Ishikawa (cell line): ENCODE results near the gene TMEM120B.

Experiments used
- CEBPB ChIP-seq: IDR thresholded peaks from 2 replicates; pipeline ENCODE4 v1.6.1; 2012
- CREB1 ChIP-seq: IDR thresholded peaks from 2 replicates; pipeline ENCODE4 v1.6.1; 2012; ENCODE audit warnings: low read depth
- EGR1 ChIP-seq: IDR thresholded peaks from 2 replicates; pipeline ENCODE4 v1.6.1; 2012
- EP300 ChIP-seq: IDR thresholded peaks from 2 replicates; pipeline ENCODE4 v1.6.1; 2012; ENCODE audit warnings: borderline replicate concordance
- FOXM1 ChIP-seq: IDR thresholded peaks from 2 replicates; pipeline ENCODE4 v1.6.1; 2012; ENCODE audit warnings: low read depth, borderline replicate concordance
- NFIC ChIP-seq: IDR thresholded peaks from 2 replicates; pipeline ENCODE4 v1.6.1; 2012
- RAD21 ChIP-seq: IDR thresholded peaks from 2 replicates; pipeline ENCODE4 v1.6.1; 2012; ENCODE audit warnings: low read depth
- TAF1 ChIP-seq: IDR thresholded peaks from 2 replicates; pipeline ENCODE4 v1.6.1; 2012; ENCODE audit warnings: low read depth, mild to moderate bottlenecking
- TCF12 ChIP-seq: IDR thresholded peaks from 2 replicates; pipeline ENCODE4 v1.6.1; 2012; ENCODE audit warnings: low read depth
- TEAD4 ChIP-seq: IDR thresholded peaks from 2 replicates; pipeline ENCODE4 v1.6.1; 2012
- YY1 ChIP-seq: IDR thresholded peaks from 2 replicates; pipeline ENCODE4 v1.6.1; 2012; ENCODE audit warnings: low read depth
- ZBTB7A ChIP-seq: IDR thresholded peaks from 2 replicates; pipeline ENCODE4 v1.6.1; 2012; ENCODE audit warnings: low read depth
- TF ChIP-seq, protein P1 (sequence below): IDR thresholded peaks from 2 replicates; pipeline ENCODE4 v1.6.1; 2012
- TF ChIP-seq, protein P2 (sequence below): IDR thresholded peaks from 2 replicates; pipeline ENCODE4 v1.6.1; 2012; ENCODE audit warnings: low read depth, mild to moderate bottlenecking
- TF ChIP-seq, protein P3 (sequence below): IDR thresholded peaks from 2 replicates; pipeline ENCODE4 v1.6.1; 2012

Gene TMEM120B

DNA sequence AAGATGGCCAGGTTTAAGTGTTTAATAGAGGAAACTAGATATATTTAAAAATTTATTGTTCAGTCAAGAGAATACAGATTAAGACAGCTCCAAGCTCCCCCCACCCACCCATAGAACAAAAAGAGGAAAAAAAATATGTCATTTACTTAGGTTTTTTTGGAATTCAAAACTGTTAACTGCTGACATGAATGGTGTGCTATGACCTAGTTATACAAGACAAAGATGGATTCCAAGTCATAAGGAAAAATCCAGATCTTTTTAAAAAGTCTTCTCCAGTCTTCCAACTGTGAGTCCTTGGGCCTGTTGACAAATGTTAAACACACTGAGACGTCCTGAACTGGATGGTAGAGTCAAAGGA, 89.9 kb downstream of the TMEM120B start:
- TF ChIP-seq FOXM1: no peak
- no peak for TF ChIP-seq EGR1
- TF ChIP-seq TAF1: no peak
- TF ChIP-seq CEBPB: no peak
- TF ChIP-seq, protein P1, sequence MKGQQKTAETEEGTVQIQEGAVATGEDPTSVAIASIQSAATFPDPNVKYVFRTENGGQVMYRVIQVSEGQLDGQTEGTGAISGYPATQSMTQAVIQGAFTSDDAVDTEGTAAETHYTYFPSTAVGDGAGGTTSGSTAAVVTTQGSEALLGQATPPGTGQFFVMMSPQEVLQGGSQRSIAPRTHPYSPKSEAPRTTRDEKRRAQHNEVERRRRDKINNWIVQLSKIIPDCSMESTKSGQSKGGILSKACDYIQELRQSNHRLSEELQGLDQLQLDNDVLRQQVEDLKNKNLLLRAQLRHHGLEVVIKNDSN: no peak
- no peak for TF ChIP-seq YY1
- TF ChIP-seq CREB1: no peak
- TF ChIP-seq TCF12: no peak
- TF ChIP-seq, protein P2, sequence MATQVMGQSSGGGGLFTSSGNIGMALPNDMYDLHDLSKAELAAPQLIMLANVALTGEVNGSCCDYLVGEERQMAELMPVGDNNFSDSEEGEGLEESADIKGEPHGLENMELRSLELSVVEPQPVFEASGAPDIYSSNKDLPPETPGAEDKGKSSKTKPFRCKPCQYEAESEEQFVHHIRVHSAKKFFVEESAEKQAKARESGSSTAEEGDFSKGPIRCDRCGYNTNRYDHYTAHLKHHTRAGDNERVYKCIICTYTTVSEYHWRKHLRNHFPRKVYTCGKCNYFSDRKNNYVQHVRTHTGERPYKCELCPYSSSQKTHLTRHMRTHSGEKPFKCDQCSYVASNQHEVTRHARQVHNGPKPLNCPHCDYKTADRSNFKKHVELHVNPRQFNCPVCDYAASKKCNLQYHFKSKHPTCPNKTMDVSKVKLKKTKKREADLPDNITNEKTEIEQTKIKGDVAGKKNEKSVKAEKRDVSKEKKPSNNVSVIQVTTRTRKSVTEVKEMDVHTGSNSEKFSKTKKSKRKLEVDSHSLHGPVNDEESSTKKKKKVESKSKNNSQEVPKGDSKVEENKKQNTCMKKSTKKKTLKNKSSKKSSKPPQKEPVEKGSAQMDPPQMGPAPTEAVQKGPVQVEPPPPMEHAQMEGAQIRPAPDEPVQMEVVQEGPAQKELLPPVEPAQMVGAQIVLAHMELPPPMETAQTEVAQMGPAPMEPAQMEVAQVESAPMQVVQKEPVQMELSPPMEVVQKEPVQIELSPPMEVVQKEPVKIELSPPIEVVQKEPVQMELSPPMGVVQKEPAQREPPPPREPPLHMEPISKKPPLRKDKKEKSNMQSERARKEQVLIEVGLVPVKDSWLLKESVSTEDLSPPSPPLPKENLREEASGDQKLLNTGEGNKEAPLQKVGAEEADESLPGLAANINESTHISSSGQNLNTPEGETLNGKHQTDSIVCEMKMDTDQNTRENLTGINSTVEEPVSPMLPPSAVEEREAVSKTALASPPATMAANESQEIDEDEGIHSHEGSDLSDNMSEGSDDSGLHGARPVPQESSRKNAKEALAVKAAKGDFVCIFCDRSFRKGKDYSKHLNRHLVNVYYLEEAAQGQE: no peak
- no peak for TF ChIP-seq TEAD4
- TF ChIP-seq ZBTB7A: no peak
- no peak for TF ChIP-seq NFIC
- no peak for TF ChIP-seq RAD21
- TF ChIP-seq EP300: no peak
- TF ChIP-seq, protein P3, sequence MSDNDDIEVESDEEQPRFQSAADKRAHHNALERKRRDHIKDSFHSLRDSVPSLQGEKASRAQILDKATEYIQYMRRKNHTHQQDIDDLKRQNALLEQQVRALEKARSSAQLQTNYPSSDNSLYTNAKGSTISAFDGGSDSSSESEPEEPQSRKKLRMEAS: no peak

DNA sequence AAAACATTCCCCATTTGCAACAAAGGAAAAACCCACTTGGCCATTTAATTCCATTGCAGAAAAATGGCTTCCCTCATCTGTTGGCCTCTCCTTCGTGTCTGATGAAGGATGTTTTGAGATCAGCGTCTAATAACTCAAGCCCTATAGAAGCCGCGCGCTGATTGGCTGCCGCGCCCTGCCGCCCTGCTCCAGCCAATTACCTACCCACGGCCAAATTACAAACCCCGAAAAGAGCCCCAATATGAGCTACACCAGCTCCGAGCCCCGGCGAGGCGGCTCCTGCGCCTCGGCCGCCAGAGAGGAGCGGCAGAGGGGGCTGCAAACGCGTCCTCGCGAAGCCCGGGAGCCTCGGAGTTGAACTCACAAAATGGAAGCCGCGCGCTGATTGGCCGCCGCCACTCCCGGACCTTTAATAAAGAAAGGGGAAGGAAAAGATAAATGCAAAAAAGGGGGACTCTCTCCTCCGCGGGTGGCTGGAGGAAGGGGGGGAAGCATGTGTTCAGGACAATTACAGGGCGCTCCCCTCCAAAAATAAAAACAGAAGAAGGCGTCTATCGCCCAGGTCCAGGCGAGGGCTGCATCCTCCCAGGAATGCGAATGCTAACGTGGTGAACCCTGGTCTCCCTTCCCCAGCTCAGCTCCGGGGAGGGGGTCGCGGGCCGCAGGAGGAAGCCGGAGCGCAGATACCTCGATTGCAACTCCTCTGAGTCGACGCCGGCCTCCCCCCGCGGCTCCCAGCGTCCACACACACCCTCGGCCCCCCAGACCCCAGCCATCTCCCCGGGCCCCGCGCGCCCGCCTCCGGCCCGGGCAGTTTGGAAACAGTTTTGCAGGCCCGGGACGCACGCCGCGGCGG, 90.5 kb downstream of the TMEM120B start:
- peak; percentile 80 for TF ChIP-seq TAF1
- TF ChIP-seq TCF12: peak; percentile 52; the same call in 1 of the 2 replicates
- no peak for TF ChIP-seq EGR1
- TF ChIP-seq, protein P3: no peak; the same call in none of the 2 replicates
- TF ChIP-seq YY1: peak; percentile 84
- TF ChIP-seq NFIC: no peak
- TF ChIP-seq CEBPB: no peak
- no peak for TF ChIP-seq EP300
- no peak for TF ChIP-seq CREB1
- peak; percentile 50; the same call in 1 of the 2 replicates for TF ChIP-seq TEAD4
- TF ChIP-seq RAD21: no peak
- peak; percentile 27; the same call in 1 of the 2 replicates for TF ChIP-seq FOXM1
- TF ChIP-seq, protein P1: 0 out of 2 replicates have a peak, but pooled peaks have one; percentile 14
- peak; percentile 94 for TF ChIP-seq ZBTB7A
- TF ChIP-seq, protein P2: no peak

DNA sequence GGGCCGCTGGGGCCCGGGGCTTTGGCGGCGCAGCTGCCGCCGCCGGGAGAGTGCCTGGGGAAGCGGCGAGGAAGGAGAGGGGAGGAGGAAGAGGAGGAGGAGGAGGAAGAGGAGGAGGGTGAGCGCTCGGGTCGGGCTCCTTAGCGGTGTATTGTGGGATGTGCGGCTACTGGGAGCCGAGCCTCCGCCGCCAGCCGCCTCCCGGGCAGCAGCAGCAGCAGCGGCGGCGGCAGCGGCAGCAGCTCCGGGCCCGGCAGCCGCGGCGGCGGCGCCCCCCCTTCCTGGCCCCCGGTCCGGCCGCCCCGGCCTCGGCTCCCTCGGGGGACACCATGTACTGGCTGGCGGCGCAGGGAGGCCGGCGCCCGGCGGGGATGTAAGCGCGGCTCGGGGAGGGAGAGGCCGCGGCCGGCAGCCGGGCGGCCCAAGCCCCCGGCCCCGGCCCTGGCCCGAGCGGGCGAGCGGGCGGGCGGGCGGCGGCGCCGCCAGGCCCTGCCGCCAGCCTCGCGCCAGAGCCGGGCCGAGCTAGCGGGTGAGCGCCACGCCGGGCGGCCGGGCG, 91.4 kb downstream of the TMEM120B start, which contains the start of gene SETD1B:
Gene SETD1B (plus strand): TSS at position 149 of the 556 bp plus-strand sequence. CDS start 729 bp downstream, outside the sequence.
- no peak for TF ChIP-seq EP300
- no peak for TF ChIP-seq CREB1
- peak; percentile 59; the same call in 1 of the 2 replicates for TF ChIP-seq TAF1
- TF ChIP-seq, protein P1: no peak
- TF ChIP-seq TEAD4: no peak
- TF ChIP-seq, protein P3: 0 out of 2 replicates have a peak, but pooled peaks have one; percentile 4
- TF ChIP-seq YY1: no peak

DNA sequence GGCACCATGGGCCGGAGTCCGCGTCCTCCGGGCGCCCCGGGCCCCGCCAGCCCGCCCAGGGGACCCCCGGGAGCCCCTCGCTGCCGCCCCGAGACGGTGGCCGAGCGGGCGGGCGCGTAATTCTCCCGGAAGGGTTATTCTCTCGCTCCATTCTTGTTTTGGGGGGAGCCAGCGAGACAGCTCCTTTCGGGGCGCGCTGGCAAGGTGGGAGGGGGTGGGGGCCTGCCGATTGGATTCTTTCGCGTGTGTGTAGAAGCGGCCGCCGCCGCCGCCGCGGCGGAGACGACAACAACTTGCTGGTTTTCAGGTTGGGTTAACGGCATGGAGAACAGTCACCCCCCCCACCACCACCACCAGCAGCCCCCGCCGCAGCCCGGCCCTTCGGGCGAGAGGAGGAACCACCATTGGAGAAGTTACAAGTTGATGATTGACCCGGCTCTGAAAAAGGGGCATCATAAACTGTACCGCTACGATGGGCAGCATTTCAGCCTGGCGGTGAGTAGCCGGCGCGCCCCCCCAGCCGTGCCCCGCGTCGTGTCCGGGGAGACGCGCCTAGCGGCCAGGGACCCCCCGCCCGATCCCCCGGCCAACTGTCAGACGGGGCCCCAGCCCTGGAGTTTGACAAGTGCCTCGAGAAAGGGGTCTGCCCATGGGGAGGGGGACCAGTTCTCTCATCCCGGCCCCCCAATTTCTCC, 92.0 kb downstream of the TMEM120B start:
- TF ChIP-seq RAD21: no peak
- TF ChIP-seq NFIC: no peak
- TF ChIP-seq FOXM1: no peak
- TF ChIP-seq ZBTB7A: peak; percentile 71
